Activated CD4-positive, alpha-beta memory T cell treated with anti-CD3 and anti-CD28 coated beads for 36 hours (primary cell): ENCODE measurements around the gene APCDD1. TPM values are rescaled to one million over a fixed set of nuclear protein-coding genes. Genes with fewer than 3 reads are reported as not detected.

Experiments
- CTCF ChIA-PET: fragments of 350-600 bp; sonication (Branson Sonifier 250); formaldehyde crosslinking; loops from one replicate; lab custom pipeline; 2021; ENCODE audit warnings: antibody characterized with exemption, inconsistent platforms; lab: Charles Lee
- POLR2A ChIA-PET: fragments of 350-600 bp; sonication (Branson Sonifier 250); formaldehyde crosslinking; loops from one replicate; lab custom pipeline; 2021; ENCODE audit warnings: antibody characterized with exemption; lab: Charles Lee
- DNase-seq: peaks from one replicate; pipeline ENCODE4 v3.0.0-alpha.2; 2020
- H3K27ac Mint-ChIP-seq: one replicate; pipeline ENCODE4 v1.8.0; 2021; ENCODE audit warnings: mixed read lengths
- H3K27me3 Mint-ChIP-seq: one replicate; pipeline ENCODE4 v1.8.0; 2021; ENCODE audit warnings: mixed read lengths
- H3K36me3 Mint-ChIP-seq: one replicate; pipeline ENCODE4 v1.8.0; 2021; ENCODE audit warnings: mixed read lengths
- H3K4me1 Mint-ChIP-seq: one replicate; pipeline ENCODE4 v1.8.0; 2021; ENCODE audit warnings: low read depth, mixed read lengths
- H3K4me3 Mint-ChIP-seq: one replicate; pipeline ENCODE4 v1.8.0; 2021; ENCODE audit warnings: mild to moderate bottlenecking, mixed read lengths
- H3K9me3 Mint-ChIP-seq: one replicate; pipeline ENCODE4 v1.8.0; 2021; ENCODE audit warnings: mixed read lengths
- intact Hi-C: fragments of 100-400 bp; cut with micrococcal nuclease; formaldehyde crosslinking; loops from one replicate; pipeline ENCODE4 v1.15.1; 2023
- total RNA-seq, 2 experiments: library from RNA; stranded (reverse); gene quantifications; one replicate each; pipeline ENCODE4 v1.2.3, GENCODE V29; 2021

APCDD1 gene
- total RNA-seq, 2 experiments from 2014 or later, result not detected

- H3K9me3 Mint-ChIP-seq, result peaks cover 8% of the 10 kb centered on the region
- POLR2A ChIA-PET, result no interaction called here
- H3K27ac Mint-ChIP-seq, result no peak overlapping the region
- no peak for DNase-seq
- intact Hi-C loops, result no loop called here
- H3K36me3 Mint-ChIP-seq, result no peaks in the 10 kb centered on the region
- H3K27me3 Mint-ChIP-seq, result peaks cover 1% of the 10 kb centered on the region
- H3K4me1 Mint-ChIP-seq, result no peaks in the 10 kb centered on the region
- H3K4me3 Mint-ChIP-seq, result no peak overlapping the region
- CTCF ChIA-PET, result no interaction called here
These were observed 36.8 kb upstream of the APCDD1 start for GRCh38 chr18:10417664-10418063.

DNA sequence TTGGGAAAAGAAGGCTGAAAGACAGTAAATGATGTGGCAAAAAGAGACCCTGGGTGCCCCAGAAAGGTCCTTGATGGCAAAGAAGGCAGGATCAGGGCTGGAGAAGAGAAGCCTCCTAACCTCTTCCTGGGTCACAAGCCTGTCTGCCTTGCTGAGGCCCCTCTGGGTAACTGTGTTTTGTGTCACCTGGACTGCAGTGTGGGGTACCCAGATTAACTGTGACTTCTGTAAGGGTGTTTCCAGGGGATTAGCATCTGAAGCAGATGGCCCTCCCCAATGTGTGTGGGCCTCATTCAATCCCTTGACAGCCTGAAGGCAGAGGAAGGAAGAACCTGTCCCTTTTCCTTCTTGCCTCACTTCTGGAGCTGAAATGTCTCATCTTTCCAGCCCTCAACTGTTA is 35.6 kb upstream of the APCDD1 start:
- H3K27me3 Mint-ChIP-seq, result peaks cover 1% of the 10 kb centered on the region
- H3K27ac Mint-ChIP-seq, result no peak overlapping the region
- intact Hi-C loops, result no loop called here
- H3K36me3 Mint-ChIP-seq, result no peaks in the 10 kb centered on the region
- H3K9me3 Mint-ChIP-seq, result peaks cover 8% of the 10 kb centered on the region
- ChIA-PET POLR2A (no interaction called here), CTCF (no interaction called here)
- H3K4me3 Mint-ChIP-seq, result no peak overlapping the region
- H3K4me1 Mint-ChIP-seq, result no peaks in the 10 kb centered on the region
- DNase-seq, result no peak

- no peak overlapping the region for H3K27ac Mint-ChIP-seq
- CTCF ChIA-PET, result no interaction called here
- H3K4me3 Mint-ChIP-seq, result no peak overlapping the region
- intact Hi-C loops, result no loop called here
- no peaks in the 10 kb centered on the region for H3K36me3 Mint-ChIP-seq
- no peak for DNase-seq
- POLR2A ChIA-PET, result no interaction called here
- H3K27me3 Mint-ChIP-seq, result peaks cover 6% of the 10 kb centered on the region
- no peaks in the 10 kb centered on the region for H3K4me1 Mint-ChIP-seq
- H3K9me3 Mint-ChIP-seq, result peaks cover 8% of the 10 kb centered on the region
These were observed 34.9 kb upstream of the APCDD1 start for GRCh38 chr18:10419420-10420103.

DNA sequence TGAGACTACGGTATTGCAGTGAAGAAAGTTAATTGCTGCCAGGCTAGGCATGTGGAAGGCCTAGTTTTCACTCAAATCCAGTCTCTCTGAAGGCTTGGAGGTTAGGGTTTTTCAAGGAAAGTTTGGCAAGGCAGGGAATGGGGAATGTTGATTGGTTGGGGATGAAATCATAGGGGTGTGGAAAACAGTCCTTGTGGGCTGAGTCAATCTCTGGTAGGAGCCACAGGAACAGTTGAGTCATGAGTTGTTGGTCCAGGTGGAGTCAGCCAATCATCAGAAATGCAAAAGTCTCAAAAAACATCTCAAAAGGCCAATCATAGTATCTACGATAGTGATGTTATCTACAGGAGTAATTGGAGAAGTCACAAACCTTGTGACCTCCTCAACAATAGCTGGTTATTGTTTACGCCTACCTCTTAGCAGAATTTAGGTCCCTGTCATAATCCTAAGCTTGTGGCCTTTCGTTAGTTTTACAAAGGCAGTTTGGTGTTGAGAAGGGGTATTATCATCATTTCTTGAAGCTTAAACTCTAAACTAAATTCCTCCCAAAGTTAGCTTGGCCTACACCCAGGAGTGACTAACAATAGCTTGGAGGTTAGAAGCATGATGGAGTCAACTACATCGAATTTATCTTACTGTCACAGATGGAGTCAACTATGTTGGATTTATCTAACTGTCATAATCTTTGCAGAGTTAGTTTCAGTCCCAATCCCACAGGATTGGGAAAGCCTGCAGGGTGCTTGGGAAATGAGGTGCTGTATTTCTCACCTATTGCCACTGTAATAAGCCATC is 33.7 kb upstream of the APCDD1 start:
- no peak overlapping the region for H3K4me3 Mint-ChIP-seq
- H3K27ac Mint-ChIP-seq, result no peak overlapping the region
- ChIA-PET CTCF (no interaction called here), POLR2A (no interaction called here)
- peaks cover 5% of the 10 kb centered on the region for H3K27me3 Mint-ChIP-seq
- peaks cover 8% of the 10 kb centered on the region for H3K9me3 Mint-ChIP-seq
- intact Hi-C loops, result no loop called here
- DNase-seq, result no peak
- H3K4me1 Mint-ChIP-seq, result no peaks in the 10 kb centered on the region
- H3K36me3 Mint-ChIP-seq, result no peaks in the 10 kb centered on the region

DNA sequence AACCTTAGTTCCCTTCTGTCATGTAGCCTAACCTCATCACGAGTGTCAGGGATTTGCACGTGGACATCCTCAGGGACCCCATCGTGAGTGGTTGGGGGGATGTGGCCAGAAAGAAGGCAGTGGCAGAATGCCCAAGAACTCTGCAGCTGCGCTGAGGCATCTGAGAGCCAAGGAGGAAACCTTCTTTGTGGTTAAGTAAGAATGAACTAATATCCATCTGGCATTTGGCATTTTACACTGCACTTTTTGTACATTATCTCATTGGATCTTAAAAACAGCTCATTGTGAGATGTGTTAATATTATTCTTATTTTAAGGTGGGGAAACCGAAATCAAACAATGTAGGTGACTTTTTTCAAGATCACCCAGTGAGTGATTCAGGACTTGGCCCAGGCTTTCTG is 32.6 kb upstream of the APCDD1 start:
- peaks cover 8% of the 10 kb centered on the region for H3K9me3 Mint-ChIP-seq
- ChIA-PET CTCF (no interaction called here), POLR2A (no interaction called here)
- H3K27me3 Mint-ChIP-seq, result peaks cover 5% of the 10 kb centered on the region
- intact Hi-C loops, result no loop called here
- no peak overlapping the region for H3K4me3 Mint-ChIP-seq
- no peak overlapping the region for H3K27ac Mint-ChIP-seq
- no peaks in the 10 kb centered on the region for H3K36me3 Mint-ChIP-seq
- no peaks in the 10 kb centered on the region for H3K4me1 Mint-ChIP-seq
- DNase-seq, result no peak

- POLR2A ChIA-PET, result no interaction called here
- intact Hi-C loops, result no loop called here
- peaks cover 8% of the 10 kb centered on the region for H3K9me3 Mint-ChIP-seq
- H3K4me1 Mint-ChIP-seq, result no peaks in the 10 kb centered on the region
- no peak overlapping the region for H3K4me3 Mint-ChIP-seq
- H3K27me3 Mint-ChIP-seq, result peaks cover 5% of the 10 kb centered on the region
- no peak overlapping the region for H3K27ac Mint-ChIP-seq
- H3K36me3 Mint-ChIP-seq, result no peaks in the 10 kb centered on the region
- no peak for DNase-seq
- CTCF ChIA-PET, result no interaction called here
These were observed 31.7 kb upstream of the APCDD1 start for GRCh38 chr18:10422731-10423130.

DNA sequence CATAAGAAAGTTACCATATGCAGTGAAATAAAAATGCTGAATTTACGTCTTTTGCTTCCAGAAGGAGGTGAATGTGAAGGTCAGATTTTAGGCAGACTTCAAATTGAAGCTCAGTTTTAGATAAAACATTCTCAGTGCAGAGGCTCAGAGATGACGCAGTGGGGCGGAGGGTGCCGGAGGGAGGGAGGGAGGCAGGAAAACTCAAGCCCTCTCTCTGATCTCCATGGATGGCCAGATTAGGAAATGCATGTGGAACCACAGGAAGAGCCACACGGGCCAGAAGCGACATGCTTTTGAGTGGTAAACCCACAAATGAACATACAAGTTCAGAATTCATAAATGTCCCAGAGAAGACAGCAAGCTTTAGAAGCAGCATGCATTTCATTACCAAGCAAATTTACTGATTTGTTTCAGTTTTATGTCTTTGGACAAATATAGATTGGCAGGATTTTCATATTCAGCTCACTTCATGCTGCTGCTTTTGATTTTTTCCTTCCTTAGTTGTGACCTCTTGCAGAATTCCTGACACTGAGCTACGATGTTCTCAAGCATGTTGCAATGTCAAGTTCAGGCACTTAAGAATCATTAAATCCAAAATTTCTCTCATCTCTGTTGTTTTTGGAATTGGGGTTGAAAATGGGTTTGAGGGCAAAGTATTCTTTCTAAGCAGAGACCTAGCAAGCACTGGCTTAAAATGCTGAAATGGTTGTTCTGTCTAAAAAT is 29.7 kb upstream of the APCDD1 start:
- intact Hi-C loops, result no loop called here
- DNase-seq, result no peak
- no peaks in the 10 kb centered on the region for H3K4me1 Mint-ChIP-seq
- H3K4me3 Mint-ChIP-seq, result no peak overlapping the region
- peaks cover 8% of the 10 kb centered on the region for H3K9me3 Mint-ChIP-seq
- ChIA-PET POLR2A (no interaction called here), CTCF (no interaction called here)
- no peaks in the 10 kb centered on the region for H3K36me3 Mint-ChIP-seq
- no peak overlapping the region for H3K27ac Mint-ChIP-seq
- H3K27me3 Mint-ChIP-seq, result peaks cover 7% of the 10 kb centered on the region

GRCh38 chr18:10430677-10431076 is 23.8 kb upstream of the APCDD1 start:
- Mint-ChIP-seq H3K27ac (no peak overlapping the region), H3K4me1 (no peaks in the 10 kb centered on the region), H3K36me3 (no peaks in the 10 kb centered on the region), H3K27me3 (peaks cover 2% of the 10 kb centered on the region), H3K4me3 (no peak overlapping the region), H3K9me3 (no peaks in the 10 kb centered on the region)
- ChIA-PET POLR2A (no interaction called here), CTCF (no interaction called here)
- intact Hi-C loops, result no loop called here
- DNase-seq, result no peak

GRCh38 chr18:10431680-10432079 is 22.8 kb upstream of the APCDD1 start:
- H3K27me3 Mint-ChIP-seq, result peaks cover 2% of the 10 kb centered on the region
- H3K9me3 Mint-ChIP-seq, result no peaks in the 10 kb centered on the region
- H3K27ac Mint-ChIP-seq, result no peak overlapping the region
- no peaks in the 10 kb centered on the region for H3K4me1 Mint-ChIP-seq
- H3K4me3 Mint-ChIP-seq, result no peak overlapping the region
- POLR2A ChIA-PET, result no interaction called here
- no peaks in the 10 kb centered on the region for H3K36me3 Mint-ChIP-seq
- intact Hi-C loops, result no loop called here
- CTCF ChIA-PET, result no interaction called here
- no peak for DNase-seq

GRCh38 chr18:10432781-10433180 is 21.7 kb upstream of the APCDD1 start:
- H3K27ac Mint-ChIP-seq, result no peak overlapping the region
- no peak overlapping the region for H3K4me3 Mint-ChIP-seq
- H3K36me3 Mint-ChIP-seq, result no peaks in the 10 kb centered on the region
- CTCF ChIA-PET, result no interaction called here
- POLR2A ChIA-PET, result no interaction called here
- H3K27me3 Mint-ChIP-seq, result peaks cover 2% of the 10 kb centered on the region
- intact Hi-C loops, result no loop called here
- H3K9me3 Mint-ChIP-seq, result no peaks in the 10 kb centered on the region
- no peaks in the 10 kb centered on the region for H3K4me1 Mint-ChIP-seq
- DNase-seq, result no peak

GRCh38 chr18:10436160-10436559 is 18.3 kb upstream of the APCDD1 start:
- POLR2A ChIA-PET, result no interaction called here
- no peak overlapping the region for H3K4me3 Mint-ChIP-seq
- H3K9me3 Mint-ChIP-seq, result no peaks in the 10 kb centered on the region
- no peak overlapping the region for H3K27ac Mint-ChIP-seq
- no peaks in the 10 kb centered on the region for H3K4me1 Mint-ChIP-seq
- no peak for DNase-seq
- CTCF ChIA-PET, result no interaction called here
- intact Hi-C loops, result no loop called here
- no peaks in the 10 kb centered on the region for H3K36me3 Mint-ChIP-seq
- H3K27me3 Mint-ChIP-seq, result no peaks in the 10 kb centered on the region

GRCh38 chr18:10437837-10438236 is 16.6 kb upstream of the APCDD1 start:
- H3K4me1 Mint-ChIP-seq, result no peaks in the 10 kb centered on the region
- no peak overlapping the region for H3K4me3 Mint-ChIP-seq
- intact Hi-C loops, result no loop called here
- peaks cover 3% of the 10 kb centered on the region for H3K27me3 Mint-ChIP-seq
- no peaks in the 10 kb centered on the region for H3K36me3 Mint-ChIP-seq
- POLR2A ChIA-PET, result no interaction called here
- DNase-seq, result no peak
- CTCF ChIA-PET, result interaction anchor here (0.6 kb wide), 1 partner anchor 11 kb away, joined by 3 read pairs; no protein-coding TSS in a partner anchor
- no peaks in the 10 kb centered on the region for H3K9me3 Mint-ChIP-seq
- no peak overlapping the region for H3K27ac Mint-ChIP-seq
